CD14-positive monocyte (primary cell): ENCODE results near the gene SETBP1. TPM values are rescaled to one million over a fixed set of nuclear protein-coding genes. Genes with fewer than 3 reads are reported as not detected.

ENCODE experiments used
- DNase-seq, 3 donors: peaks; one replicate each; pipeline ENCODE4 v3.0.0-alpha.2; 2011 to 2022
- H2AFZ ChIP-seq: 2 replicates; pipeline ENCODE4 v1.6.0; 2012; ENCODE audit warnings: mild to moderate bottlenecking, low read depth, low read length, inconsistent platforms; ENCODE audit not compliant: insufficient read depth, poor library complexity, severe bottlenecking
- H3K27ac ChIP-seq, 2 donors: 1 replicate in 1 of 2; 2 replicates in 1 of 2; pipeline ENCODE4 v1.5.1; 2012 to 2013; ENCODE audit warnings: low read length in 2 of 2, control low read depth in 1 of 2, inconsistent platforms in 1 of 2, low read depth in 1 of 2, mild to moderate bottlenecking in 1 of 2
- H3K27me3 ChIP-seq, 2 donors: one replicate each; pipeline versions ENCODE4 v1.6.0 to v1.6.1; 2011 to 2013; ENCODE audit warnings: low read length in 2 of 2; ENCODE audit not compliant: control insufficient read depth in 2 of 2, insufficient read depth in 2 of 2
- H3K36me3 ChIP-seq, 2 donors: replicated peaks in 1 of 2; 1 replicate in 1 of 2; 2 replicates in 1 of 2; pipeline versions ENCODE4 v1.5.1 to v1.6.1; 2012 to 2013; ENCODE audit warnings: low read length in 2 of 2, control low read depth in 1 of 2, inconsistent platforms in 1 of 2, mild to moderate bottlenecking in 1 of 2; ENCODE audit not compliant: insufficient read depth in 2 of 2, control insufficient read depth in 1 of 2
- H3K4me1 ChIP-seq, 2 donors: 1 replicate in 1 of 2; 2 replicates in 1 of 2; pipeline versions ENCODE4 v1.5.1 to v1.6.1; 2012 to 2013; ENCODE audit warnings: low read length in 2 of 2, control low read depth in 1 of 2, inconsistent platforms in 1 of 2, mild to moderate bottlenecking in 1 of 2, moderate library complexity in 1 of 2; ENCODE audit not compliant: insufficient read depth in 2 of 2, control insufficient read depth in 1 of 2
- H3K4me2 ChIP-seq: replicated peaks from 2 replicates; pipeline ENCODE3; 2012; ENCODE audit warnings: low read length, moderate library complexity, mild to moderate bottlenecking; ENCODE audit not compliant: poor library complexity, severe bottlenecking; ENCODE audit errors: extremely low read depth
- H3K4me3 ChIP-seq, 3 experiments: fragments of 200-600 bp in 1 of 3; sonication (generic) in 1 of 3; replicated peaks in 1 of 3; 1 replicate in 2 of 3; 2 replicates in 1 of 3; pipeline ENCODE4 v1.5.1; 2011 to 2013; ENCODE audit warnings: low read length in 3 of 3, mild to moderate bottlenecking in 3 of 3, control low read depth in 2 of 3, low read depth in 2 of 3, inconsistent platforms in 1 of 3, moderate library complexity in 1 of 3
- H3K79me2 ChIP-seq: 2 replicates; pipeline ENCODE4 v1.6.0; 2012; ENCODE audit warnings: mild to moderate bottlenecking, control low read depth, inconsistent platforms, low read length, moderate library complexity; ENCODE audit not compliant: insufficient read depth
- H3K9ac ChIP-seq: 2 replicates; pipeline ENCODE4 v1.6.0; 2017; ENCODE audit warnings: low read length, mild to moderate bottlenecking; ENCODE audit not compliant: insufficient read depth, poor library complexity, severe bottlenecking
- H3K9me3 ChIP-seq, 2 donors: replicated peaks in 1 of 2; 1 replicate in 1 of 2; 2 replicates in 1 of 2; pipeline versions ENCODE4 v1.5.1 to v1.6.1; 2012 to 2013; ENCODE audit warnings: low read length in 2 of 2, control low read depth in 1 of 2; ENCODE audit not compliant: control insufficient read depth in 1 of 2, insufficient read depth in 1 of 2
- H4K20me1 ChIP-seq: 2 replicates; pipeline ENCODE4 v1.6.0; 2012; ENCODE audit warnings: mild to moderate bottlenecking, low read length, control low read depth, moderate library complexity; ENCODE audit not compliant: insufficient read depth
- H3K27ac Mint-ChIP-seq, 7 donors: one replicate each; pipeline ENCODE4 v1.8.0; 2020; ENCODE audit warnings: mild to moderate bottlenecking in 7 of 7, mixed read lengths in 7 of 7, moderate library complexity in 6 of 7, inconsistent platforms in 2 of 7
- H3K27me3 Mint-ChIP-seq, 3 donors: one replicate each; pipeline ENCODE4 v1.8.0; 2021 to 2022; ENCODE audit warnings: low read depth in 3 of 3, mild to moderate bottlenecking in 3 of 3, mixed read lengths in 3 of 3, moderate library complexity in 3 of 3, inconsistent platforms in 1 of 3
- H3K36me3 Mint-ChIP-seq, 2 donors: one replicate each; pipeline ENCODE4 v1.8.0; 2020; ENCODE audit warnings: mixed read lengths in 2 of 2, inconsistent platforms in 1 of 2, mild to moderate bottlenecking in 1 of 2
- H3K4me1 Mint-ChIP-seq: one replicate; pipeline ENCODE4 v1.8.0; 2020; ENCODE audit warnings: mild to moderate bottlenecking, mixed read lengths
- H3K4me3 Mint-ChIP-seq, 2 donors: one replicate each; pipeline ENCODE4 v1.8.0; 2020; ENCODE audit warnings: mild to moderate bottlenecking in 2 of 2, mixed read lengths in 2 of 2, moderate library complexity in 1 of 2
- H3K9me3 Mint-ChIP-seq, 7 donors: one replicate each; pipeline ENCODE4 v1.8.0; 2020 to 2022; ENCODE audit warnings: mixed read lengths in 7 of 7, mild to moderate bottlenecking in 6 of 7, moderate library complexity in 6 of 7, inconsistent platforms in 2 of 7
- WGBS: methylation state at CpG from one replicate; pipeline ENCODE4 v1.1.5; 2013; ENCODE audit warnings: missing lambda C conversion rate; ENCODE audit not compliant: insufficient coverage; 5-methylcytosine and 5-hydroxymethylcytosine counted together
- intact Hi-C, 2 donors: fragments of 100-400 bp; cut with micrococcal nuclease; formaldehyde crosslinking; loops; one replicate each; pipeline versions ENCODE4 v1.15.0 to v1.15.1; 2023
- polyA plus RNA-seq, 3 donors: library from polyadenylated mRNA; depleted of rRNA in 1 of 3; unstranded in 2 of 3; stranded (reverse) in 1 of 3; fragments of 300-500 nt in 2 of 3; fragments of >200 nt in 1 of 3; fragmentation: Illumina TruSeq in 2 of 3; gene quantifications; 1 replicate in 2 of 3; 2 replicates in 1 of 3; pipeline ENCODE4 v1.2.3, GENCODE V29; 2012 to 2021
- TF ChIP-seq, protein P1 (sequence below): fragments of 200-600 bp; IDR thresholded peaks from one replicate; pipeline ENCODE4 v1.8.0; 2022; ENCODE audit warnings: antibody characterized with exemption, mild to moderate bottlenecking

SETBP1 gene
- polyA plus RNA-seq, 3 donors = 0.01 to 1.2 TPM; not detected in 1

DNA sequence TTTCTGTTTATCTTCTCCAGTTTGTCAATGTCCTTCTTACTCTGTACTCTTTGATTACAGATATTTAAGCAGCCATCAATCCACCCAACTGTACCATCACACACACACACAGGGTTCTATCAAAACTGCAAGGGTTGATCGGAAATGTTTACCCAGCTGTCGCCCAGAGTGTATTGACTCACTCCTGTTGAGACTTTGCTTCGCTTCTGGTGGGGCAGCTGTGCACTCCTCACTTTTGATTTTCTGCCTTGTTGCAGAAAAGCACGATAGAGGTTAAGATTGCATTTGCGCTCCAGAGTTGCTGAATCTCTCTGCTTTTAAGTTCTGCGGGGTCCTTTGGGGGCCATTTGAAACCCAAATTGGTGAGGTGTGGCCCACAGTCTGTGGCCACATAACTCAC, 216.2 kb downstream of the SETBP1 start:
- no peak overlapping the region for H3K4me3 ChIP-seq
- TF ChIP-seq, protein P1, sequence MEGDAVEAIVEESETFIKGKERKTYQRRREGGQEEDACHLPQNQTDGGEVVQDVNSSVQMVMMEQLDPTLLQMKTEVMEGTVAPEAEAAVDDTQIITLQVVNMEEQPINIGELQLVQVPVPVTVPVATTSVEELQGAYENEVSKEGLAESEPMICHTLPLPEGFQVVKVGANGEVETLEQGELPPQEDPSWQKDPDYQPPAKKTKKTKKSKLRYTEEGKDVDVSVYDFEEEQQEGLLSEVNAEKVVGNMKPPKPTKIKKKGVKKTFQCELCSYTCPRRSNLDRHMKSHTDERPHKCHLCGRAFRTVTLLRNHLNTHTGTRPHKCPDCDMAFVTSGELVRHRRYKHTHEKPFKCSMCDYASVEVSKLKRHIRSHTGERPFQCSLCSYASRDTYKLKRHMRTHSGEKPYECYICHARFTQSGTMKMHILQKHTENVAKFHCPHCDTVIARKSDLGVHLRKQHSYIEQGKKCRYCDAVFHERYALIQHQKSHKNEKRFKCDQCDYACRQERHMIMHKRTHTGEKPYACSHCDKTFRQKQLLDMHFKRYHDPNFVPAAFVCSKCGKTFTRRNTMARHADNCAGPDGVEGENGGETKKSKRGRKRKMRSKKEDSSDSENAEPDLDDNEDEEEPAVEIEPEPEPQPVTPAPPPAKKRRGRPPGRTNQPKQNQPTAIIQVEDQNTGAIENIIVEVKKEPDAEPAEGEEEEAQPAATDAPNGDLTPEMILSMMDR = no peak
- intact Hi-C loops = no loop called here
- peaks cover 0 to 2% of the 10 kb centered on the region in 2 donors for H3K27me3 ChIP-seq
- H3K4me1 Mint-ChIP-seq = peaks cover 14% of the 10 kb centered on the region
- peak overlapping the region in 1 of 7 donors; percentile 42 for H3K27ac Mint-ChIP-seq
- H3K79me2 ChIP-seq = no peaks in the 10 kb centered on the region
- 96% methylated on average over 6 of the region's 6 CpGs for WGBS
- no peak overlapping the region for H2AFZ ChIP-seq
- H3K4me1 ChIP-seq = peaks cover 4 to 8% of the 10 kb centered on the region in 2 donors
- no peaks in the 10 kb centered on the region for H3K9me3 ChIP-seq
- H3K27ac ChIP-seq = no peak overlapping the region
- H3K36me3 Mint-ChIP-seq = no peaks in the 10 kb centered on the region
- H3K9me3 Mint-ChIP-seq = peaks cover 0 to 2% (median 0%) of the 10 kb centered on the region in 7 donors
- H3K4me3 Mint-ChIP-seq = no peak overlapping the region
- no peak overlapping the region for H3K9ac ChIP-seq
- H3K27me3 Mint-ChIP-seq = peaks cover 3 to 5% (median 4%) of the 10 kb centered on the region in 3 donors
- no peaks in the 10 kb centered on the region for H3K36me3 ChIP-seq
- H4K20me1 ChIP-seq = no peaks in the 10 kb centered on the region
- no peak overlapping the region for H3K4me2 ChIP-seq
- DNase-seq = no peak

DNA sequence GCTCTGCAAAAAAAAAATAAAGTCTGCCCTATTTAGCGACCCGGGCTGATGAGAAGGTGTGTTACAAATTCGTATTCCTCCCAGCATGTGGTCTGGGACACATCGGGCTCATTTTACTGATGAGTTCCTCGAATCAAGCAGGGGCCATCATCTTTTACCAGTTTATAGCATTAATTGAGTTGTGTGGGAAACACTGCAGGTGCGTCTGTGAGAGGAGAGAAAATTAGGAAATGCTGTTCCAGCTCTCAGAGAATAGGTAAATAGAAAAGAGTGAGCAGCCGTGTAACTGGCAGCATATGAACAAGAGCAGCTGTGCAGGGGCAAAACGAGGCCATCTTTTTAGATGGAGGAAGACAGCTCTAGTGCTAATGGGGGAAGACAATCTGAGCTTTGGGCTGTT, 216.7 kb downstream of the SETBP1 start:
- 94% methylated on average over 8 of the region's 8 CpGs for WGBS
- H3K4me3 ChIP-seq = no peak overlapping the region
- TF ChIP-seq, protein P1 = no peak
- no peak overlapping the region for H3K4me3 Mint-ChIP-seq
- H4K20me1 ChIP-seq = no peaks in the 10 kb centered on the region
- H3K36me3 Mint-ChIP-seq = no peaks in the 10 kb centered on the region
- DNase-seq = no peak
- H3K9ac ChIP-seq = no peak overlapping the region
- H3K4me1 Mint-ChIP-seq = peaks cover 14% of the 10 kb centered on the region
- H3K27ac ChIP-seq = no peak overlapping the region
- H3K4me1 ChIP-seq = peaks cover 4 to 8% of the 10 kb centered on the region in 2 donors
- H3K9me3 Mint-ChIP-seq = no peaks in the 10 kb centered on the region
- no peaks in the 10 kb centered on the region for H3K79me2 ChIP-seq
- no peak overlapping the region for H2AFZ ChIP-seq
- no peaks in the 10 kb centered on the region for H3K36me3 ChIP-seq
- no peaks in the 10 kb centered on the region for H3K9me3 ChIP-seq
- H3K4me2 ChIP-seq = no peak overlapping the region
- H3K27me3 ChIP-seq = peaks cover 0 to 2% of the 10 kb centered on the region in 2 donors
- peaks cover 3 to 5% (median 4%) of the 10 kb centered on the region in 3 donors for H3K27me3 Mint-ChIP-seq
- H3K27ac Mint-ChIP-seq = no peak overlapping the region
- intact Hi-C loops = no loop called here
